Keratinocyte (primary cell): Measurements from ENCODE around the gene CRISPLD2.

Source experiments
- CTCF ChIP-seq, 3 experiments: IDR thresholded peaks in 1 of 3; conservative IDR thresholded peaks in 1 of 3; optimal IDR thresholded peaks in 1 of 3; 2 replicates in 2 of 3; 3 replicates in 1 of 3; pipeline versions ENCODE3 to v1.5.1; 2011; ENCODE audit warnings: low read length in 3 of 3, mild to moderate bottlenecking in 3 of 3, moderate library complexity in 2 of 3, control low read depth in 1 of 3, inconsistent platforms in 1 of 3; ENCODE audit not compliant: insufficient read depth in 2 of 3; ENCODE audit errors: extremely low read depth in 1 of 3
- EZH2 ChIP-seq: IDR thresholded peaks from one replicate; pipeline ENCODE4 v1.6.1; 2012; ENCODE audit warnings: inconsistent platforms, mild to moderate bottlenecking, low read length, moderate library complexity

GRCh38 chr16:84829168-84829965, 9.6 kb downstream of the CRISPLD2 start:
- TF ChIP-seq CTCF (optimal IDR thresholded peaks at IDR 0.05 in 1 of 3, IDR thresholded peaks at IDR 0.05 in 1 of 3, conservative IDR thresholded peaks at IDR 0.05 in 1 of 3; ENCODE audit: extremely low read depth in 1 of 3, insufficient read depth in 2 of 3, low read length in 3 of 3) (no peak), EZH2 (no peak)
